LHCN-M2 (cell line): ENCODE measurements around the gene ECPAS. TPM values are rescaled to one million over a fixed set of nuclear protein-coding genes. Genes with fewer than 3 reads are reported as not detected.
"Not testable (repeated sequence)": the region's sequence is repeated elsewhere in the genome, so short reads cannot be mapped to it uniquely, and the experiment has no call there.

Experiments used
- DNase-seq: peaks from one replicate; pipeline ENCODE4 v3.0.0-alpha.2; 2012; ENCODE audit warnings: low read depth
- total RNA-seq: library from RNA; depleted of rRNA; stranded (reverse); fragments of >200 nt; gene quantifications from 2 replicates; pipeline ENCODE4 v1.2.3, GENCODE V29; 2014

ECPAS gene
- total RNA-seq, 1 experiment from 2014 or later = 48.5 TPM

- no peak for DNase-seq
These were observed 6.5 kb downstream of the ECPAS start for GRCh38 chr9:111477677-111478076.

GRCh38 chr9:111475195-111475594 is 9.0 kb downstream of the ECPAS start:
- no peak for DNase-seq

- DNase-seq = no peak
These were observed 9.8 kb downstream of the ECPAS start for GRCh38 chr9:111474385-111474784.

GRCh38 chr9:111467778-111468367 is 16.3 kb downstream of the ECPAS start:
- DNase-seq = no peak

GRCh38 chr9:111463048-111463447 is 21.1 kb downstream of the ECPAS start:
- DNase-seq = no peak

- DNase-seq = no peak
These were observed 25.8 kb downstream of the ECPAS start for GRCh38 chr9:111458139-111459009.

- peak; percentile 19 for DNase-seq
These were observed 27.7 kb downstream of the ECPAS start for GRCh38 chr9:111456529-111456928.

- DNase-seq = no peak
These were observed 28.5 kb downstream of the ECPAS start for GRCh38 chr9:111455638-111456037.

- no peak for DNase-seq
These were observed 29.4 kb downstream of the ECPAS start for GRCh38 chr9:111454751-111455150.

- no peak for DNase-seq
These were observed 32.6 kb downstream of the ECPAS start for GRCh38 chr9:111451570-111451969.

- no peak for DNase-seq
These were observed 34.1 kb downstream of the ECPAS start for GRCh38 chr9:111450124-111450523.

- no peak for DNase-seq
These were observed 34.5 kb downstream of the ECPAS start for GRCh38 chr9:111449705-111450104.

- not testable (repeated sequence) for DNase-seq
These were observed 38.4 kb downstream of the ECPAS start for GRCh38 chr9:111445799-111446198.

- DNase-seq = no peak
These were observed 40.7 kb downstream of the ECPAS start for GRCh38 chr9:111443454-111443853.

GRCh38 chr9:111442360-111443027 is 41.7 kb downstream of the ECPAS start:
- DNase-seq = no peak

GRCh38 chr9:111440226-111440625 is 44.0 kb downstream of the ECPAS start:
- DNase-seq = peak; percentile 70

GRCh38 chr9:111438541-111439235 is 45.5 kb downstream of the ECPAS start:
- peak; percentile 36 for DNase-seq

- DNase-seq = no peak
These were observed 47.6 kb downstream of the ECPAS start for GRCh38 chr9:111436571-111436970.

- no peak for DNase-seq
These were observed 51.1 kb downstream of the ECPAS start for GRCh38 chr9:111433082-111433481.

- peak; percentile 71 for DNase-seq
These were observed 52.5 kb downstream of the ECPAS start for GRCh38 chr9:111431684-111432083.

- no peak for DNase-seq
These were observed 55.0 kb downstream of the ECPAS start for GRCh38 chr9:111429175-111429574.

- DNase-seq = peak; percentile 52
These were observed 57.0 kb downstream of the ECPAS start for GRCh38 chr9:111427186-111427585.
